ENCODE measurements around the gene GALNT18.

The GALNT18 gene

GRCh38 chr11:11349106-11349825 lies 272.5 kb downstream of the GALNT18 start:
- no peak for DNase-seq (ENCODE audit: low read depth in 2 of 2)

GRCh38 chr11:11348303-11348702 lies 273.5 kb downstream of the GALNT18 start:
- DNase-seq (ENCODE audit: low read depth in 2 of 2) = no peak

GRCh38 chr11:11347592-11347991 lies 274.2 kb downstream of the GALNT18 start:
- no peak for DNase-seq (ENCODE audit: low read depth in 2 of 2)

GRCh38 chr11:11346303-11346702 lies 275.5 kb downstream of the GALNT18 start:
- no peak for DNase-seq (ENCODE audit: low read depth in 2 of 2)

- no peak for DNase-seq (ENCODE audit: low read depth in 2 of 2)
Measured at GRCh38 chr11:11345099-11345498, 276.7 kb downstream of the GALNT18 start.

GRCh38 chr11:11344045-11344444 lies 277.8 kb downstream of the GALNT18 start:
- DNase-seq (ENCODE audit: low read depth in 2 of 2) = no peak

- no peak for DNase-seq (ENCODE audit: low read depth in 2 of 2)
Measured at GRCh38 chr11:11338304-11338703, 283.5 kb downstream of the GALNT18 start.

GRCh38 chr11:11336664-11337063 lies 285.1 kb downstream of the GALNT18 start:
- DNase-seq (ENCODE audit: low read depth in 2 of 2) = no peak

GRCh38 chr11:11335043-11335442 lies 286.8 kb downstream of the GALNT18 start:
- DNase-seq (ENCODE audit: low read depth in 2 of 2) = no peak

GRCh38 chr11:11334607-11335006 lies 287.2 kb downstream of the GALNT18 start:
- DNase-seq (ENCODE audit: low read depth in 2 of 2) = no peak

GRCh38 chr11:11332141-11332710 lies 289.6 kb downstream of the GALNT18 start:
- no peak for DNase-seq (ENCODE audit: low read depth in 2 of 2)

GRCh38 chr11:11329062-11329806 lies 292.6 kb downstream of the GALNT18 start:
- DNase-seq (ENCODE audit: low read depth in 2 of 2) = no peak

GRCh38 chr11:11324090-11324489 lies 297.7 kb downstream of the GALNT18 start:
- DNase-seq (ENCODE audit: low read depth in 2 of 2) = no peak

GRCh38 chr11:11322101-11322500 lies 299.7 kb downstream of the GALNT18 start:
- DNase-seq (ENCODE audit: low read depth in 2 of 2) = no peak

- DNase-seq (ENCODE audit: low read depth in 2 of 2) = no peak
Measured at GRCh38 chr11:11320825-11321224, 301.0 kb downstream of the GALNT18 start.

- DNase-seq (ENCODE audit: low read depth in 2 of 2) = no peak
Measured at GRCh38 chr11:11318961-11319360, 302.8 kb downstream of the GALNT18 start.

- no peak for DNase-seq (ENCODE audit: low read depth in 2 of 2)
Measured at GRCh38 chr11:11318461-11318860, 303.3 kb downstream of the GALNT18 start.

- DNase-seq (ENCODE audit: low read depth in 2 of 2) = no peak
Measured at GRCh38 chr11:11316651-11317230, 305.1 kb downstream of the GALNT18 start.

- no peak for DNase-seq (ENCODE audit: low read depth in 2 of 2)
Measured at GRCh38 chr11:11313902-11314692, 307.7 kb downstream of the GALNT18 start.

- DNase-seq (ENCODE audit: low read depth in 2 of 2) = no peak
Measured at GRCh38 chr11:11313426-11313825, 308.4 kb downstream of the GALNT18 start.

- no peak for DNase-seq (ENCODE audit: low read depth in 2 of 2)
Measured at GRCh38 chr11:11312738-11313137, 309.1 kb downstream of the GALNT18 start.

GRCh38 chr11:11311169-11311568 lies 310.6 kb downstream of the GALNT18 start:
- DNase-seq (ENCODE audit: low read depth in 2 of 2) = no peak
